Nephron progenitor cell (in vitro differentiated cells): ENCODE data around the gene CCDC124.

Experiments used
- DNase-seq: peaks from one replicate; pipeline ENCODE4 v3.0.0; 2021
- H3K27ac Mint-ChIP-seq: 2 replicates; pipeline ENCODE4 v1.8.0; 2021; ENCODE audit warnings: mild to moderate bottlenecking, moderate library complexity, mixed read lengths
- H3K27me3 Mint-ChIP-seq: 2 replicates; pipeline ENCODE4 v1.8.0; 2021; ENCODE audit warnings: mild to moderate bottlenecking, low read depth, mixed read lengths; ENCODE audit not compliant: poor library complexity
- H3K36me3 Mint-ChIP-seq: 2 replicates; pipeline ENCODE4 v1.8.0; 2021; ENCODE audit warnings: low read depth, mixed read lengths
- H3K4me1 Mint-ChIP-seq: 2 replicates; pipeline ENCODE4 v1.8.0; 2021; ENCODE audit warnings: mixed read lengths
- H3K4me3 Mint-ChIP-seq: 2 replicates; pipeline ENCODE4 v1.8.0; 2021; ENCODE audit warnings: mild to moderate bottlenecking, moderate library complexity, mixed read lengths
- H3K9me3 Mint-ChIP-seq: 2 replicates; pipeline ENCODE4 v1.8.0; 2021; ENCODE audit warnings: mild to moderate bottlenecking, moderate library complexity, mixed read lengths
- TF ChIP-seq, protein P1 (sequence below): fragments of 200-600 bp; sonication (generic); IDR thresholded peaks from 2 replicates; pipeline ENCODE4 v1.5.0; 2021; ENCODE audit warnings: antibody characterized with exemption

CCDC124 gene

GRCh38 chr19:17893766-17894165 is 39.0 kb upstream of the CCDC124 start:
- TF ChIP-seq, protein P1, sequence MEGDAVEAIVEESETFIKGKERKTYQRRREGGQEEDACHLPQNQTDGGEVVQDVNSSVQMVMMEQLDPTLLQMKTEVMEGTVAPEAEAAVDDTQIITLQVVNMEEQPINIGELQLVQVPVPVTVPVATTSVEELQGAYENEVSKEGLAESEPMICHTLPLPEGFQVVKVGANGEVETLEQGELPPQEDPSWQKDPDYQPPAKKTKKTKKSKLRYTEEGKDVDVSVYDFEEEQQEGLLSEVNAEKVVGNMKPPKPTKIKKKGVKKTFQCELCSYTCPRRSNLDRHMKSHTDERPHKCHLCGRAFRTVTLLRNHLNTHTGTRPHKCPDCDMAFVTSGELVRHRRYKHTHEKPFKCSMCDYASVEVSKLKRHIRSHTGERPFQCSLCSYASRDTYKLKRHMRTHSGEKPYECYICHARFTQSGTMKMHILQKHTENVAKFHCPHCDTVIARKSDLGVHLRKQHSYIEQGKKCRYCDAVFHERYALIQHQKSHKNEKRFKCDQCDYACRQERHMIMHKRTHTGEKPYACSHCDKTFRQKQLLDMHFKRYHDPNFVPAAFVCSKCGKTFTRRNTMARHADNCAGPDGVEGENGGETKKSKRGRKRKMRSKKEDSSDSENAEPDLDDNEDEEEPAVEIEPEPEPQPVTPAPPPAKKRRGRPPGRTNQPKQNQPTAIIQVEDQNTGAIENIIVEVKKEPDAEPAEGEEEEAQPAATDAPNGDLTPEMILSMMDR, result no peak
- Mint-ChIP-seq H3K4me3 (no peak overlapping the region), H3K9me3 (no peaks in the 10 kb centered on the region), H3K27ac (no peak overlapping the region), H3K36me3 (no peaks in the 10 kb centered on the region), H3K27me3 (peaks cover 51% of the 10 kb centered on the region), H3K4me1 (no peaks in the 10 kb centered on the region)
- no peak for DNase-seq

DNA sequence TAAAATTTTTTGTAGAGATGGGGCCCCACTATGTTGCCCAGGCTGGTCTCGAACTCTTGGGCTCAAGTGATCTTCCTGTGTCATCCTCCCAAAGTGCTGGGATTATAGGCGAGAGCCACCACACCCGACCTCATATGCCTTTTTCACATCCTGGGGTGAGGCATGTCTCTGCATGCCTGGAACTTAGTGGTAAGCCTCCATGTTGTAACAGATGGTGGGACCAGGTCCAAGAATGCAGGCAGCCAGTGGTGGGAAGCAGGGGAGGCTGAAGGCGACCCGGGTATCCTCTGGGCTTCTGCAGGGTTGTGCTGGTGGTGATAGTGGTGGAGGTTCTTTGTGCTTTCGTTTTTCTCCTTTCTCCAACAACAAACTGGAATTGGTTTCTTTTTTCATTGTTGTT is 30.1 kb upstream of the CCDC124 start:
- DNase-seq, result no peak
- H3K36me3 Mint-ChIP-seq, result no peaks in the 10 kb centered on the region
- TF ChIP-seq, protein P1, result no peak
- H3K4me3 Mint-ChIP-seq, result no peak overlapping the region
- H3K4me1 Mint-ChIP-seq, result no peaks in the 10 kb centered on the region
- H3K9me3 Mint-ChIP-seq, result peaks cover 21% of the 10 kb centered on the region
- peaks cover 36% of the 10 kb centered on the region for H3K27me3 Mint-ChIP-seq
- no peak overlapping the region for H3K27ac Mint-ChIP-seq

DNA sequence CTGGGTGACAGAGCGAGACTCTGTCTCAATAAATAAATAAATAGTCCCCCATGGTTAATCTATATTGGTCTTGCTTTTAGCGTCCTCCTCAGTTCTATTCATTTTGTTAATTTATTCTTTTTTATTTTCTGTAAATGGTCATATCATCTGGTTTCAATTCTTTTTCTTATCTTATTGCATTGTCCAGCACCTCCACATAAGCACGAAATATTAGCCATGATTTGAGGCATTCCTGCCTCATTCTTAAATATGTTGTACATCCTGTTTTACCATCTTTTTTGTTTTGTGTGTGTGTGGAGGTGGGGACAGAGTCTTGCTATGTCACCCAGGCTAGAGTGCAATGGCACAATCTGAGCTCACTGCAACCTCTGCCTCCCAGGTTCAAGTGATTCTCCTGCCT is 24.6 kb upstream of the CCDC124 start:
- Mint-ChIP-seq H3K27me3 (peaks cover 11% of the 10 kb centered on the region), H3K36me3 (no peaks in the 10 kb centered on the region), H3K4me3 (no peak overlapping the region), H3K27ac (no peak overlapping the region), H3K9me3 (peaks cover 20% of the 10 kb centered on the region), H3K4me1 (no peaks in the 10 kb centered on the region)
- DNase-seq, result no peak
- TF ChIP-seq, protein P1, result no peak

- Mint-ChIP-seq H3K36me3 (no peaks in the 10 kb centered on the region), H3K4me3 (no peak overlapping the region), H3K9me3 (peaks cover 26% of the 10 kb centered on the region), H3K27ac (no peak overlapping the region), H3K4me1 (no peaks in the 10 kb centered on the region), H3K27me3 (peaks cover 7% of the 10 kb centered on the region)
- DNase-seq, result no peak
- TF ChIP-seq, protein P1, result no peak
Observed at GRCh38 chr19:17909003-17909732, 23.6 kb upstream of the CCDC124 start.

DNA sequence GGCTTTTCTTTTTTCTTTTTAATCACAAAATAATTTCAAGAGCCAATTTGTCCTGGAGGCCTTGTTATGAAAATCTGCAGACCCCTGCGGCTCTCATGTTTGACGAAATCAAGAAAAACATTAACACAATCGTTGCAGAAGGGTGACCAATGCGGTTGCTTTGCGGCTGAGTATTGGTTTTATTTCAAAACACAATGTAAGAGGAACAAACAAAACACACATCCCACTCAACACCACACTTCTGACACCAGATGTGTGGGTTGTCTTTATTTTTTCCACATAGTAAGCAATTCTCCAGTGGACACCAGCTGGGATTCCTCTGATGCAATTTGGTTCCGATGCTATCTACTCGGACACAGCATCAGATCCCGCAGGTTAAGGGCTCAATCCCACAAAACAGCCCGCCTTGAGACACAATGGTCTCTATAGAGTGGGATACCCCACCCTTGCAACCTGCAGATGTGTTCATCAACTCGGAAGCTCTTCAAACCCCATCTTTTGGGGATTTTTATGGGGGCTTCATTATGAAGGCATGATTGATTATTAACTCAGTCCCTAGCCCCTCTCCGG is 21.9 kb upstream of the CCDC124 start:
- Mint-ChIP-seq H3K9me3 (peaks cover 38% of the 10 kb centered on the region), H3K27me3 (peaks cover 6% of the 10 kb centered on the region), H3K27ac (no peak overlapping the region), H3K4me3 (no peak overlapping the region), H3K36me3 (no peaks in the 10 kb centered on the region), H3K4me1 (no peaks in the 10 kb centered on the region)
- TF ChIP-seq, protein P1, result no peak
- no peak for DNase-seq
